MCF 10A (cell line): ENCODE results near the gene KCNJ16. TPM values are rescaled to one million over a fixed set of nuclear protein-coding genes. Genes with fewer than 3 reads are reported as not detected.
A peak's percentile ranks its signal among the peaks of the same experiment; 100 is the strongest.

Experiments used
- BruUV-seq: library from RNA; stranded (reverse); fragments of 400-500 nt; replicated peaks from 2 replicates; lab custom pipeline; 2021; lab: Mats Ljungman, UMichigan
- CTCF ChIA-PET: fragments of 300-600 bp; sonication (Branson Sonifier 250); formaldehyde crosslinking; extraction: SDS; loops from one replicate; lab custom pipeline; 2021; ENCODE audit warnings: antibody characterized with exemption, inconsistent platforms; lab: Yijun Ruan, JAX
- POLR2A ChIA-PET: fragments of 300-600, 350-650 bp; sonication (Branson Sonifier 250); formaldehyde crosslinking; extraction: SDS; loops from one replicate; lab custom pipeline; 2020; ENCODE audit warnings: antibody characterized with exemption, inconsistent platforms; lab: Yijun Ruan, JAX
- DNase-seq: peaks from one replicate; pipeline ENCODE4 v3.0.0-alpha.2; 2018; ENCODE audit not compliant: unreplicated experiment
- H3K27ac Mint-ChIP-seq: one replicate; pipeline ENCODE4 v1.8.0; 2022; ENCODE audit warnings: mild to moderate bottlenecking, low read depth, mixed read lengths; ENCODE audit not compliant: unreplicated experiment
- H3K27me3 Mint-ChIP-seq: one replicate; pipeline ENCODE4 v1.8.0; 2022; ENCODE audit warnings: mixed read lengths; ENCODE audit not compliant: insufficient read depth, unreplicated experiment
- H3K36me3 Mint-ChIP-seq: one replicate; pipeline ENCODE4 v1.8.0; 2022; ENCODE audit warnings: mild to moderate bottlenecking, moderate library complexity, mixed read lengths; ENCODE audit not compliant: insufficient read depth, unreplicated experiment
- H3K4me1 Mint-ChIP-seq: one replicate; pipeline ENCODE4 v1.8.0; 2022; ENCODE audit warnings: mixed read lengths; ENCODE audit not compliant: insufficient read depth, unreplicated experiment
- H3K4me3 Mint-ChIP-seq: one replicate; pipeline ENCODE4 v1.8.0; 2022; ENCODE audit warnings: mild to moderate bottlenecking, moderate library complexity, mixed read lengths; ENCODE audit not compliant: unreplicated experiment
- H3K9me3 Mint-ChIP-seq: one replicate; pipeline ENCODE4 v1.8.0; 2022; ENCODE audit warnings: mixed read lengths; ENCODE audit not compliant: unreplicated experiment
- CTCF ChIP-seq: fragments of 200-600 bp; IDR thresholded peaks from one replicate; pipeline ENCODE4 v1.8.0; 2022; ENCODE audit warnings: antibody characterized with exemption, mild to moderate bottlenecking; ENCODE audit not compliant: unreplicated experiment
- intact Hi-C: fragments of 100-400 bp; cut with micrococcal nuclease; formaldehyde crosslinking; loops from 2 replicates; pipeline ENCODE4 v1.14.1; 2022
- total RNA-seq: library from RNA; stranded (reverse); gene quantifications from 2 replicates; pipeline ENCODE4 v1.2.3, GENCODE V29; 2022

The KCNJ16 gene
- total RNA-seq, 1 experiment from 2014 or later, result 0.42 TPM

- CTCF ChIA-PET, result interaction anchor here (0.9 to 2.2 kb wide), 3 partner anchors 9 to 552 kb away, joined by 3 to 7 read pairs (median 6); no protein-coding TSS in a partner anchor
- H3K4me1 Mint-ChIP-seq, result no peaks in the 10 kb centered on the region
- no peak overlapping the region for H3K4me3 Mint-ChIP-seq
- no peak for TF ChIP-seq CTCF
- H3K9me3 Mint-ChIP-seq, result no peaks in the 10 kb centered on the region
- H3K27ac Mint-ChIP-seq, result peak overlapping the region; percentile 2
- intact Hi-C loops, result no loop called here
- H3K36me3 Mint-ChIP-seq, result no peaks in the 10 kb centered on the region
- POLR2A ChIA-PET, result interaction anchor here (0.7 to 2.5 kb wide), 3 partner anchors 10 to 102 kb away, joined by 3 to 9 read pairs (median 6); partner anchors contain the start of gene KCNJ2
- no peaks in the 10 kb centered on the region for H3K27me3 Mint-ChIP-seq
- BruUV-seq, result no TSS peak
- DNase-seq, result no peak
Observed at GRCh38 chr17:70158591-70158990, 83.6 kb downstream of the KCNJ16 start.

GRCh38 chr17:70159980-70160379 lies 85.0 kb downstream of the KCNJ16 start:
- Mint-ChIP-seq H3K4me3 (no peak overlapping the region), H3K27ac (no peak overlapping the region), H3K27me3 (no peaks in the 10 kb centered on the region), H3K36me3 (no peaks in the 10 kb centered on the region), H3K9me3 (no peaks in the 10 kb centered on the region), H3K4me1 (no peaks in the 10 kb centered on the region)
- no peak for TF ChIP-seq CTCF
- no peak for DNase-seq
- CTCF ChIA-PET, result interaction anchor here (0.9 to 2.2 kb wide), 5 partner anchors 8 to 592 kb away, joined by 3 to 7 read pairs (median 3); no protein-coding TSS in a partner anchor
- no TSS peak for BruUV-seq
- POLR2A ChIA-PET, result interaction anchor here (0.6 to 2.5 kb wide), 3 partner anchors 8 to 197 kb away, joined by 3 to 9 read pairs (median 6); partner anchors contain the start of gene KCNJ2
- intact Hi-C loops, result no loop called here

- intact Hi-C loops, result no loop called here
- H3K27me3 Mint-ChIP-seq, result no peaks in the 10 kb centered on the region
- no peak overlapping the region for H3K4me3 Mint-ChIP-seq
- H3K27ac Mint-ChIP-seq, result no peak overlapping the region
- no peak for TF ChIP-seq CTCF
- H3K9me3 Mint-ChIP-seq, result no peaks in the 10 kb centered on the region
- CTCF ChIA-PET, result no interaction called here
- BruUV-seq, result no TSS peak
- DNase-seq, result no peak
- no peaks in the 10 kb centered on the region for H3K4me1 Mint-ChIP-seq
- POLR2A ChIA-PET, result no interaction called here
- H3K36me3 Mint-ChIP-seq, result no peaks in the 10 kb centered on the region
Observed at GRCh38 chr17:70161519-70161918, 86.5 kb downstream of the KCNJ16 start.

- Mint-ChIP-seq H3K27ac (no peak overlapping the region), H3K4me3 (no peak overlapping the region), H3K27me3 (no peaks in the 10 kb centered on the region), H3K36me3 (no peaks in the 10 kb centered on the region), H3K4me1 (peaks cover 14% of the 10 kb centered on the region), H3K9me3 (no peaks in the 10 kb centered on the region)
- ChIA-PET CTCF (interaction anchor here (0.6 to 1.5 kb wide), 3 partner anchors 21 to 558 kb away, joined by 3 read pairs; no protein-coding TSS in a partner anchor), POLR2A (interaction anchor here (0.6 to 1.3 kb wide), 2 partner anchors 89 to 568 kb away, joined by 3 read pairs; no protein-coding TSS in a partner anchor)
- no peak for TF ChIP-seq CTCF
- DNase-seq, result no peak
- intact Hi-C loops, result loop anchor here (5.0 kb wide), 2 partner anchors 387 to 457 kb away; no protein-coding TSS in a partner anchor
- no TSS peak for BruUV-seq
Observed at GRCh38 chr17:70165383-70165782, 90.4 kb downstream of the KCNJ16 start.
